Measurements from ENCODE around the gene CPNE4. TPM values are rescaled to one million over a fixed set of nuclear protein-coding genes. Genes with fewer than 3 reads are reported as not detected.

Gene CPNE4
- total RNA-seq, 1 experiment from 2014 or later: 31.1 TPM

DNA sequence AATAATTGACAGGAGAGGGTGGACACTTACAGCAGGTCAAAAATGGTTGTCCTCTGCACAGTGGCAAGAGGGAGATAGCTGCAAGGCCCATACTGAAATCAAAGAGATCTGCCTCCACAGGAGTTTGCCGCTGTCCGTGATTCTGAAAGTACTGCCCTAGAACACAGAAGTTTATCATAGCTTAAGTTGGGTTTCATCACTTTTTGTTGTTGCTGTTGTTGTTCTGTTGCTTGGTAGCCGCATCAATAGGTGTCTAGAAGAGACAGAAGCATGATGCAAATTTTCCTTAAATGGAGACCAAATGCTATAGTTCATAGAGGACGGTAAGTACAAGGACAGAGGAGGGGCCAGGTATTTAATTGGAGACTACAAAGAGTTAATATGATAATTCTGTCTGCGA, 412.1 kb downstream of the CPNE4 start:
- CTCF ChIA-PET: no interaction called here
- no peak overlapping the region for H3K27ac Mint-ChIP-seq (ENCODE audit: unreplicated experiment)
- no peaks in the 10 kb centered on the region for H3K4me1 Mint-ChIP-seq (ENCODE audit: low read depth, unreplicated experiment)
- H3K27me3 Mint-ChIP-seq (ENCODE audit: unreplicated experiment): no peaks in the 10 kb centered on the region
- H3K9me3 Mint-ChIP-seq (ENCODE audit: low read depth, unreplicated experiment): no peaks in the 10 kb centered on the region
- no TSS peak for BruUV-seq (replicated peaks)
- TF ChIP-seq, protein P1, sequence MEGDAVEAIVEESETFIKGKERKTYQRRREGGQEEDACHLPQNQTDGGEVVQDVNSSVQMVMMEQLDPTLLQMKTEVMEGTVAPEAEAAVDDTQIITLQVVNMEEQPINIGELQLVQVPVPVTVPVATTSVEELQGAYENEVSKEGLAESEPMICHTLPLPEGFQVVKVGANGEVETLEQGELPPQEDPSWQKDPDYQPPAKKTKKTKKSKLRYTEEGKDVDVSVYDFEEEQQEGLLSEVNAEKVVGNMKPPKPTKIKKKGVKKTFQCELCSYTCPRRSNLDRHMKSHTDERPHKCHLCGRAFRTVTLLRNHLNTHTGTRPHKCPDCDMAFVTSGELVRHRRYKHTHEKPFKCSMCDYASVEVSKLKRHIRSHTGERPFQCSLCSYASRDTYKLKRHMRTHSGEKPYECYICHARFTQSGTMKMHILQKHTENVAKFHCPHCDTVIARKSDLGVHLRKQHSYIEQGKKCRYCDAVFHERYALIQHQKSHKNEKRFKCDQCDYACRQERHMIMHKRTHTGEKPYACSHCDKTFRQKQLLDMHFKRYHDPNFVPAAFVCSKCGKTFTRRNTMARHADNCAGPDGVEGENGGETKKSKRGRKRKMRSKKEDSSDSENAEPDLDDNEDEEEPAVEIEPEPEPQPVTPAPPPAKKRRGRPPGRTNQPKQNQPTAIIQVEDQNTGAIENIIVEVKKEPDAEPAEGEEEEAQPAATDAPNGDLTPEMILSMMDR (IDR thresholded peaks at IDR 0.05; ENCODE audit: unreplicated experiment): no peak
- no peak overlapping the region for H3K4me3 Mint-ChIP-seq (ENCODE audit: low read depth, unreplicated experiment)
- no peak for DNase-seq
- intact Hi-C loops (cut with micrococcal nuclease; ENCODE audit: unreplicated experiment): no loop called here
- H3K36me3 Mint-ChIP-seq (ENCODE audit: insufficient read depth, unreplicated experiment): no peaks in the 10 kb centered on the region

DNA sequence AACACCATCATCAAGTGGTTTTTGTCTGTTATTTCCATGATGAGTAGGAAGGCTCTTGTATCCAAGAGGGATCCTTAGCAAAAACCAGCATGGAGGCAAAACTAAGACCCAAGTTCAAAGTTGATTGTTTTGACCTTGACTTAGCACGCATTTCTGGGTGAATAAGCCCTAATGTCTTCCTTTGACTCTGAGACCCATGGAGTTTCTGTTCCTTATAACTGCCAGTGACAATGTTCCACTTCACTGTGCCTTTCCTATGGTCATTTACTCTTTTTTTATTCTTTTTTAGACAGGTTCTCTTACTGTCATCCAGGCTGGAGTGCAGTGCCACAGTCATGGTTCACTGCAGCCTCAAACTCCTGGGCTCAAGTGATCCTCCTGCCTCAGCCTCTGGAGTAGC, 413.8 kb downstream of the CPNE4 start:
- Mint-ChIP-seq H3K9me3 (ENCODE audit: low read depth, unreplicated experiment) (no peaks in the 10 kb centered on the region), H3K27me3 (ENCODE audit: unreplicated experiment) (no peaks in the 10 kb centered on the region), H3K4me3 (ENCODE audit: low read depth, unreplicated experiment) (no peak overlapping the region), H3K27ac (ENCODE audit: unreplicated experiment) (no peak overlapping the region), H3K4me1 (ENCODE audit: low read depth, unreplicated experiment) (no peaks in the 10 kb centered on the region), H3K36me3 (ENCODE audit: insufficient read depth, unreplicated experiment) (no peaks in the 10 kb centered on the region)
- intact Hi-C loops (cut with micrococcal nuclease; ENCODE audit: unreplicated experiment): no loop called here
- TF ChIP-seq, protein P1 (IDR thresholded peaks at IDR 0.05; ENCODE audit: unreplicated experiment): no peak
- CTCF ChIA-PET: interaction anchor here (0.6 to 0.7 kb wide), 2 partner anchors 156 to 260 kb away, joined by 3 read pairs; no protein-coding TSS in a partner anchor
- no peak for DNase-seq
- BruUV-seq (replicated peaks): no TSS peak

DNA sequence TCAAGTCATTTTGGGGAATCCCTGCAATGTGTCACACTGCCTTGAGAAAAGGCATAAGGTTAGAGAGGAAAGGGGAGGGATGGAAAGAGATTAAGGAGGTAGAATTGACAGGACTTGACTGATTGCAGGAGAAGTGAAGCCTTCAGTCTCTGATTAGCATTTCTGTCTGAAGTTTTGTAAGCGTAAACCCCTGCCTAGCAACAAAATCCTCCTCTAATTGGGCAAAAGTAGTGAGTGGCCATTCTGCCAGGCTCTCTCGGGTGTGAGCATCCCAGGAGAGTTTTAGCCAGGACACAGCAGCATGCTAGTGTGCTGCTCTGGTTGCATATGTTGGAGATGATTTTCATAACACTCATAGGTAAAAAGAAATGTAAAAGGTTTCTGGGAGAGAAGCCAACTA, 415.0 kb downstream of the CPNE4 start:
- intact Hi-C loops (cut with micrococcal nuclease; ENCODE audit: unreplicated experiment): no loop called here
- Mint-ChIP-seq H3K27me3 (ENCODE audit: unreplicated experiment) (no peaks in the 10 kb centered on the region), H3K4me3 (ENCODE audit: low read depth, unreplicated experiment) (no peak overlapping the region), H3K4me1 (ENCODE audit: low read depth, unreplicated experiment) (no peaks in the 10 kb centered on the region), H3K36me3 (ENCODE audit: insufficient read depth, unreplicated experiment) (no peaks in the 10 kb centered on the region), H3K27ac (ENCODE audit: unreplicated experiment) (no peak overlapping the region), H3K9me3 (ENCODE audit: low read depth, unreplicated experiment) (no peaks in the 10 kb centered on the region)
- no peak for DNase-seq
- CTCF ChIA-PET: no interaction called here
- no TSS peak for BruUV-seq (replicated peaks)
- TF ChIP-seq, protein P1 (IDR thresholded peaks at IDR 0.05; ENCODE audit: unreplicated experiment): no peak

DNA sequence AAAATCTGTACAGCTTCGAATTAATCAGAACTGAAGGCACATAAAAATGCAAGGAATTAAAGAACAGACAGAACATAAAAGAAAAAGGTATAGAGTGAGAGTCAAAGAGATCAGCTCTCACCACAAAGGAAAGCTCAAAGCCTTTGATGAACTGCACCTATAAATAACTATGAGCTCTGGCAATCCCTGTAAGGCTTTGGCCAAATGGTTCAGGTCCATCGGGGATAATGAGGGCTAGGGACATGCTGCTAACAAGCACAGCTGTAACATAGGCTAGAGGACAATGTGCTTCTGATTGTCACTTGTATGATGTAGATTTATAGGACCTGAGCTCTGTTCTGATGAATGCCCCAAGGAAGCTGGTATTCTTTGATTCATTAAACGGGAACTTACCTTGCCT, 418.1 kb downstream of the CPNE4 start:
- intact Hi-C loops (cut with micrococcal nuclease; ENCODE audit: unreplicated experiment): no loop called here
- BruUV-seq (replicated peaks): no TSS peak
- H3K27me3 Mint-ChIP-seq (ENCODE audit: unreplicated experiment): no peaks in the 10 kb centered on the region
- no peak for DNase-seq
- CTCF ChIA-PET: interaction anchor here (1.3 kb wide), 1 partner anchor 59 kb away, joined by 3 read pairs; no protein-coding TSS in a partner anchor
- H3K27ac Mint-ChIP-seq (ENCODE audit: unreplicated experiment): no peak overlapping the region
- TF ChIP-seq, protein P1 (IDR thresholded peaks at IDR 0.05; ENCODE audit: unreplicated experiment): no peak
- no peak overlapping the region for H3K4me3 Mint-ChIP-seq (ENCODE audit: low read depth, unreplicated experiment)
- no peaks in the 10 kb centered on the region for H3K4me1 Mint-ChIP-seq (ENCODE audit: low read depth, unreplicated experiment)
- no peaks in the 10 kb centered on the region for H3K9me3 Mint-ChIP-seq (ENCODE audit: low read depth, unreplicated experiment)
- H3K36me3 Mint-ChIP-seq (ENCODE audit: insufficient read depth, unreplicated experiment): no peaks in the 10 kb centered on the region
